GM21423 (cell line): ENCODE results near the gene RBMS1.
A peak's percentile ranks its signal among the peaks of the same experiment; 100 is the strongest.

ENCODE experiments used
- ATAC-seq: cut with Tn5 transposase; IDR thresholded peaks from one replicate; pipeline ENCODE4 v1.9.1; 2021; ENCODE audit warnings: mild to moderate bottlenecking, moderate library complexity; ENCODE audit not compliant: unreplicated experiment

The RBMS1 gene

GRCh38 chr2:160288324-160288723 lies 205.3 kb downstream of the RBMS1 start:
- no peak for ATAC-seq

GRCh38 chr2:160287476-160287875 lies 206.1 kb downstream of the RBMS1 start:
- ATAC-seq = no peak

- no peak for ATAC-seq
Measured at GRCh38 chr2:160286551-160286950, 207.1 kb downstream of the RBMS1 start.

GRCh38 chr2:160283675-160284074 lies 209.9 kb downstream of the RBMS1 start:
- no peak for ATAC-seq

- no peak for ATAC-seq
Measured at GRCh38 chr2:160282063-160282580, 211.5 kb downstream of the RBMS1 start.

GRCh38 chr2:160281213-160281612 lies 212.4 kb downstream of the RBMS1 start:
- ATAC-seq = no peak

- no peak for ATAC-seq
Measured at GRCh38 chr2:160279813-160280465, 213.7 kb downstream of the RBMS1 start.

- no peak for ATAC-seq
Measured at GRCh38 chr2:160278879-160279177, 214.8 kb downstream of the RBMS1 start.

GRCh38 chr2:160278101-160278878 lies 215.3 kb downstream of the RBMS1 start:
- peak; percentile 55 for ATAC-seq

- ATAC-seq = no peak
Measured at GRCh38 chr2:160277151-160277550, 216.5 kb downstream of the RBMS1 start.

- ATAC-seq = no peak
Measured at GRCh38 chr2:160275656-160276055, 218.0 kb downstream of the RBMS1 start.

- no peak for ATAC-seq
Measured at GRCh38 chr2:160271171-160272086, 222.2 kb downstream of the RBMS1 start.

- no peak for ATAC-seq
Measured at GRCh38 chr2:160270571-160271113, 223.0 kb downstream of the RBMS1 start.

- peak; percentile 94 for ATAC-seq
Measured at GRCh38 chr2:160269803-160270570, 223.6 kb downstream of the RBMS1 start.

GRCh38 chr2:160269365-160269764 lies 224.2 kb downstream of the RBMS1 start:
- peak; percentile 4 for ATAC-seq

- ATAC-seq = no peak
Measured at GRCh38 chr2:160268151-160268781, 225.3 kb downstream of the RBMS1 start.

GRCh38 chr2:160267692-160268091 lies 225.9 kb downstream of the RBMS1 start:
- ATAC-seq = no peak

- ATAC-seq = no peak
Measured at GRCh38 chr2:160267022-160267421, 226.6 kb downstream of the RBMS1 start.

GRCh38 chr2:160266037-160266551 lies 227.5 kb downstream of the RBMS1 start:
- no peak for ATAC-seq

GRCh38 chr2:160264308-160264707 lies 229.3 kb downstream of the RBMS1 start:
- ATAC-seq = no peak
